HG03025 (cell line): Measurements from ENCODE around the gene HIVEP2.
A peak's percentile ranks its signal among the peaks of the same experiment; 100 is the strongest.

Source experiments
- ATAC-seq: cut with Tn5 transposase; IDR thresholded peaks from one replicate; pipeline ENCODE4 v1.9.1; 2021; ENCODE audit warnings: mild to moderate bottlenecking, moderate library complexity; ENCODE audit not compliant: unreplicated experiment, low FRiP score

Gene HIVEP2

DNA sequence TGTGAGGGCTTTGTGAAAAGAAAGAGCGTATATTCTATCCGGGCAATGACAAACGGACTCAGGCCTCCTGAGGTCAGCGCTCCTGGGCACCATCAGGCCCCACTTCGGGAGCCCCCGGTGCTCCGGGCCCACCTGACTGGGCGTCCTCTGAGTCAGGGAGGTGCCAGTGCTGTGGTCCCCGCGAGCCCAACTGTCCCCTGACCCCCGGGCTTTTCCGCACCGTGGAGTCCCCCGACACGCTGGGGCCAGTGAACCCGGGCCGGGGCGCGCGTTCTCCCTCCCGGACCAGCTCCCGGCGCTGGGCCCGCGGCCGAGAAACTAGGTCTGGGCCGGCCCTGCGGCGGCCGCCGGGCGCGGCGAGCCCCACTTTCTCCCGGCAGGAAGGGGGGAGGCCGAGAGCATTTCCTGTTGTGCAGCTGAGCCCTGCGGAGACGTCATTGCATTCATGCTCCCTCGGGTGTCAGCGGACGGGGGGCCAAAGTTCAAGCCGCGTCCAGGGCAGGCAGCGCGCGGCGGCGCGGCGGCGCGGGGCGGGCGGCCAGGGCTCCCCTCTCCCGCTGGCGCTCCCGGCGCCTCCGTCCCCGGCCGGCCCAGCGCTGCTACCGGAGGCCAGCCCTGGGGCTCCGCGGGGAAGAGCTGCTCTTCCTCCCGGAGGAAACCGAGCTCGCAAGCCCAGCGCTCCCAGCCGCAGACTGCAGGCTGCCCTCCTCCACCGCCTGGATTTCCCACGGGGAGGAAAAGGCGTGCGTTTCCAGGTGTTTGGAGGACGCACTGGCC lies 18.3 kb downstream of the HIVEP2 start:
- peak; percentile 91 for ATAC-seq

DNA sequence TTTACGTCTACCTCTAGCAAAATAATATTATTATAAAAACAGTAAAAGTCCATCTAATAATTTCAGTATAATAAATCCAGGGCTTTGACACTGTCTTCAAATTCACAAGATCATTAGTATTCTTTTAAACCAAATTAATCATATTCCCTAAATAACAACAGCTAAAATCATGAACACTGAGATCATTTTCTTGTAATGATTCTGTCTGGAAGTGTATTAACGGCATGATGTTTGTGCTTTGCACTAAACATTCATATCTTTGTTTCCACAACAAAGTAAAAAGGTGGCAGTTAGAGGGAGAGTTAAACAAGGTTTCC lies 18.8 kb downstream of the HIVEP2 start:
- no peak for ATAC-seq

DNA sequence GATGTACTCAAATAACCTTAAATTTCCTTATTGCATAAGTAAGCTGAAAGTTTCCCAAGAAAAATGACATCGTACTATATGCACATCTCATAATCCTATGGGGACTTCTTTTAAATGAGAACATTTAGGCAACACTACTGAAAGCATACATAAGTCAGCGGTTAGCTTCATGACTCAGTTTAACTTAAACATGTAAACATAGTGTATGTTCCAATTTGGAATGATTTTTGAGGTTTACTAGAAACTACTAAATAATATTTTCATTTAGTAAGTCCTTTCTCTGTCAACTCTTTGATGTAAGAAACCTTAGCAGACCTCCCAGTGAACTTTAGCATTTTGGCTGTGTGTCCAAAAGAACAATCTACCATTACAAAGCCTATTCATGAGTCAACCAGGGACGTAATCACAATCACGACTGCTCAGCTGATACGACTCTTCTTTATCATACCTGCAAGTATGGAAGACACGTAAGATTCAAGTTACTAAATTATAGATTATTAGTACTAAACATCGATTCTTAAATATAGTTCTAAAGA lies 19.3 kb downstream of the HIVEP2 start:
- no peak for ATAC-seq

DNA sequence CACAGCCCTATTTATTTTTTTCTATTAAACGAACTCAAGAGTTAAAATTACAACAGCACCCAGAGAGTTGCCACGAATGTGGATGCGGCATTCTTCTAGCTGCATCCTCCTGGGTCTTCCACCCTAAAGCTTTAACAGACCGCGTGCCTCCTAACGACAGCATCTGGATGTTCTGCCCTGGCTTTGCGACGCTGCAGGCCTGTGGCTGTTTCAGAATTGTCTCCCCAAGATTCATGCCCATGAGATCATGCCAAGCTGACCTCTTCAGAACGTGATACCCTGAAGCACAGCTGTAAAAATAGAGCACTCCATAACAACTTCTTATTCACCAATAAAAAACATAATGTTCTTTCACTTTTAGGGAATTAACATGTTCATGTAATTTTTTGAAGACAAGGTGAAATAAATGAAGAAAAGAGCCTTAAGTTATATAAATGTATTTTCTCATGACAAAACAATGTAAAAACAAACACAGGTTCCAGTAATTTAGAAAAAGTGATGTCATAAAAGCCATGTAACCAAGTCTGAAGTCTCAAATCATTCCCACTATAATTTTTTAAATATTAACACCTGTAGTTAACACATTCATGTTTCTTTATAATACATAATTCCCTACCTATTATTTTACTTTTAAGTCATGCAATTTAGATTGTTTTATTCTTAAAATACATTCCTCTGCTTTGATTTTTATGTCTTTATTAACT lies 26.5 kb downstream of the HIVEP2 start:
- ATAC-seq, result no peak

DNA sequence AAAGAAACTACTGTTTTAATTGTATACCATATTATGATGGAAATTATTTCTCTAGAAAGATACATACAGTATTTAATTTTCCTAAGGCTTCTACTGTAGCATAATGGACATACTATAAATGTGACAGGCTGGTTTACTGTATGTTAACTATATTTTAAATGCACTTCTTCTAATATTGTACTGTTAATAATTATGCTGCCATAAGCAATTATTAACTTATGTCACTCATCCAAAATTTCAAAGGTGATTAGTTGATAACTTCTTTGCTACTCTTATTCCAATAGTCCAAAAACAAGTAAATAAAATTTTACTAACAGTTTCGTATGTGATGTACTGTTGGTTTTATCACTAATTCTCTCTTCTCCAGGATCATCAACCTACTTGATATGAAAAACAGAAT lies 28.1 kb downstream of the HIVEP2 start:
- ATAC-seq, result no peak

DNA sequence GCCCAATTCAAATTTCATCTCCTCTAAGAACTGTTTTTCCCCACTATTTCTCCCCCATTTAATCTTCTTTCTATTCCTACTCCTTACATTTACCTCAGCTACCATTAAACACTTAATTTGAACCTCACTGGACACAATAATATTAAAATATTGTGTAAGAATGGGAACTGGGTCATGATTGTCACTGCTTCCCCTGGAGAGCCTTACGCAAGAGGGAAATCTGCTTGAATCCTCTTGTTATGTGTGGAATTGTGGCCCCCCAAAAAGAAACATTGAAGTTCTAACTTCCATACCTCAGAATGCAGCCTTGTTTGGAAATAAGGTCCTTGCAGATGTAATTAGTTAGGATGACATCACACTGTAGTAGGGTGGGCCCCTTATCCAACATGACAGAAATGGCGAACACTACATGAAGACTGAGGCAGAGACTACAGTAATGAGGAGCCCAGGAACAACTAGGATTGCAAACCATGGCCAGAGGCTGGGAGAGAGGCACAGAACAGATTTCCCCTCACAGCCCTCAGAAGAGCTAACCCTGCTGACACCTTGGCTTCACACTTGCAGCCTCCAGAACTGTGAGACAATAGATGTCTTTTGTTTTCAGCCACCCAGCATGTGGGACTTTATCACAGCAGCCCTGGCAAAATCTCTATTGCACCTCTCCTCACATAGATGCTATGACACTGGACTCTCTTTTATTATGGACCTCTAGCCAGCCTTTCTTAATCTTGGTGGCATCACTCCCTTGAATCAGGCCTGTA lies 29.9 kb downstream of the HIVEP2 start:
- ATAC-seq, result no peak

DNA sequence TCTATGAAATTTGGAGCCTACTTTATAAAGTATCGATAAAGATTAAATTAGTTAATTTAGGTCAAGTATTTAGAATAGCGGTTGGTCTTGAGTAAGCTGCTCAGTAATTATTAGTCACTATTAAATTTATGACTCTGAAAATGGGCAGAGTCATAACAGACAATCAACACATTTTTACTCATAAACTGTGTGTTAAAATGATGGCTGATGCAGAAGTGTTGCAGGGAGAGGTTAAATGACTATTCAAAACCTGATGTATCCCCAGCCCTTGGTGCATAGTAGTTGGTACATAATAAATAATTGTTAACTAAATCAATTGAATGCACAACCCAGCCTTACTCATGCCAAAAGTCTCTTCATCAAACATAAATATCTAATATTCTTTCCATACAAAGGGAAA lies 30.6 kb downstream of the HIVEP2 start:
- ATAC-seq, result no peak

DNA sequence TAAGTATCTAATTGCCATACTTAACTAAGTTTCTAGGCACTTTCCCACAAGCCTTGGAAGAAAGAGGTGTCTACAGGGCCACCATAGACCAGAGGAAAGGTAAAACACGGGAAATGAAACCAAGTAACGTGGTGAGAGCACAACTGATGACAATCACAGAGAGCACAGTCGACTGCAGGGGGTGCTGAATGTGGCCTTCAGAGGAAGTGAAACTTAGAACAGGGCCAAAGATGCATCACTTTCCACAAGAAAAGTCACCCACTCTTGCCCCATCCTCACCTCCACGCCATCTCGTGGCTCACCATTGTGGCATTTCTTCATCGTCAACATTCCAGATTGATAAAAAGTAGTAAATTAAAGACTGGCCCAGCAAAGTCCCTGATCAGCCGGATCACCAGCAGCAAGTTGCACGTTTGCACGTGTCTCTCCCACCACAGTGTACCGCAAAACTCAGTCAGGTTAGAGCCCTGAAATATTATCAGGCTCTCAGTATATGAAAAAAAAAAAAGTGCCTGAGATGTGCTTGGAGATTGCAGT lies 31.4 kb downstream of the HIVEP2 start:
- peak; percentile 97 for ATAC-seq

DNA sequence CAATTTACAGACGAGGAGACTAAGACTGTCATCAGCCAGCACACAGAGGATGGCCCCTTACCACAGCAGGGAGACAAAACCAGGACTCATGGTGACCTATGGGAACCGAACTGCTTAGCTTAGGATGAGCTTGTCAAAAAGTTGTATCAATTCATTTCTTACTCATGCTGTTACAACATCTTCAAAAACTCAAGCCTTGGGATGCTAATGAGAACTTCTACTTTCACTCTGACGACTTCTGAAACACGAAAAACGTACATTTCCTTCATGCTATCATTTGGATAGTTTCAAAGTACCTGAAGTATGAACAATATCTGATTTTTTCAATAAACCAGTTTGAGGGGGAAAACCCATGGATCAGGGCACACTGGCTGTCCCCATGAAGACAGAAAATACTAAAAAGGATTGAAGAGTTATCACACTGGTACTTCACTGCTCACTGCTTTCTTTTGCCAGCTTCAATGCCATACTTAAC lies 31.9 kb downstream of the HIVEP2 start:
- peak; percentile 45 for ATAC-seq

DNA sequence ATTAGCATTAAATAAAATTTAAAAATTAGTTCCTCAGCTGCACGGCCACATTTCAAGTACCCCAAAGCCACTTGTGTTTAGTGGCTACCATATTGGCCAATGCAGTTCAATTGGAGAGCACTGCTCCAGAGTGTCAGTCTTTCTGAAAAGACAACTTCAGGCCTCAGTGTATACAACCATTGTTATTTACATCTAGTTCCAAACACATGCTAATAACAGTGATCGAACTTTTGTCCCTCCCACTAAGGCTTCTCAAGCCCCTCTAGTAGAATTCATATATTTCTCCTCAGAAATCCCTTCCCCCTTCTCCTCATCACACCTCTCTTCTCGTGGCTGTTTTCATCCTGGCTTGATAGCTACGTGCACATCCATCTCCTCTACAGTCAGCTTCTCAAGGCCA lies 32.9 kb downstream of the HIVEP2 start:
- no peak for ATAC-seq

DNA sequence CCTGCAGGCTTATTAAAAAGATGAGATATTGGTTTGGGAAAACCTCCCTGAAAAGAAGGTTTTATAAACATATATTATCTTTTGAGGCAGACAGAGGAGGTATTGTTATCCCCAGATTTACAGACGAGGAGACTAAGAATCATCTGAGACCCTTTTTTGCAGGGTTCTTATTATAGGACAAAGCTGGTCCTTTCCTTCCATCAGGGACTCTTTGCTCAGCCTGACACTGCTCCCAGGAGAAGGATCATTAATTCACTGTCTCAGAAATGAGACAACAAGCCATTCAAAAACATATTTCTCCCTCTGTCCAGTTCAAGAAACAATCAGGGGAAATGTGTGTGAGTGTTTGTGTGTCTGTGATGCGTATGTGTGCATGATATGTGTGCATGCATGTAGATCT lies 33.5 kb downstream of the HIVEP2 start:
- no peak for ATAC-seq

DNA sequence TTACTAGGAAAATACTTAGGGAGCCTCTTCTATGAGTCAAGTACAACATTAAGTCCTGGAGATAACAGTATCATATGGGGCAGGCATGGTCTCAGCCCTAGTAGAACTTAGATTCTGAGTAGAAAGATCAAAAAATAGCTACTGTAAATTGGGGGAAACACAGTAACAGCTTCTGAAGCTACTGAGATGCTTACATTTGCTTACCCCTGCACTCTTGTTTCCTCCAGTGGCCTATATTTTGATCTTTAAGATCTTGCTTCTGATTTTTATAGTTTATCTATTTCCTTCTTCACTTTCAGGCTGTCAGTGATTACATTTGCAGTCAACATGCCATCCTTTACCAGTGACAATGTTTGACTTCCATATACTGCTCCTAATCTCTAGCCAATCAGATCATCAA lies 35.3 kb downstream of the HIVEP2 start:
- no peak for ATAC-seq

DNA sequence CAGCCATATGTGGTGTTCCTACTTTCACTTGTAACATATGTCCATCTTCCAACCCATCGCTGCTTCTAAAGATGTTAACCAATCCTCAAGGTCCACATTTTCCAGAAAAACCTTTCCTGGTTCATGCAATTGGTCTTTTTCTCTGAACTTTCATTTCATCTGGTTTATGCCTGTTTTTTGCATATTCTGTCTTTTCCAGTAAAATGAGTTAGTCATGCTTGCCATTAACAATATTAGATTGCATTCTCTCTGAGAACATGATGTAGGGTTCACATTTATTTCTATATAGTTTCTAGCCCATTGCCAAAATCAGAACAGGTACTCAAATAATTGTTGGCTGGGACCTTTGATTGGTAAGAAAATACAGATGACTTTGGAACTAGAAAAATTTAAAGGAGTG lies 36.7 kb downstream of the HIVEP2 start:
- ATAC-seq, result no peak

DNA sequence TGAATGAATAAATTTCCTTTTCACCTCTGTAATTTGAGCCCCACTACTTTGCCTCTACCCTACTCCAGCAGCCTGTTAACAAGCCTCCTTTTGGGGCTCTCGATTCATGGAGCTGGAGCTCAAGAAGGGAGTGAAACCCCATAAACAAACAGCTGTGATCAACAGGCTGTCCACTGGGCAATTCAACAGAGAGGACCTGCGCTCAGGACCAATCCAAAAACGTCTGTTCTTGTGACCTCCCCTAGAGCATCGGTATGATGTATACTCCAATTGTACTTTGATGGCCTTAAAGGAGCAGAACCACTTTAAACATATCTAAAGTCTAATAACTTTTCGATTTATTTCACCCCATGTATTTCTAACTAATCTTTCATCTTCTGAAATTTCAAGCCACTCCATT lies 37.4 kb downstream of the HIVEP2 start:
- peak; percentile 13 for ATAC-seq

DNA sequence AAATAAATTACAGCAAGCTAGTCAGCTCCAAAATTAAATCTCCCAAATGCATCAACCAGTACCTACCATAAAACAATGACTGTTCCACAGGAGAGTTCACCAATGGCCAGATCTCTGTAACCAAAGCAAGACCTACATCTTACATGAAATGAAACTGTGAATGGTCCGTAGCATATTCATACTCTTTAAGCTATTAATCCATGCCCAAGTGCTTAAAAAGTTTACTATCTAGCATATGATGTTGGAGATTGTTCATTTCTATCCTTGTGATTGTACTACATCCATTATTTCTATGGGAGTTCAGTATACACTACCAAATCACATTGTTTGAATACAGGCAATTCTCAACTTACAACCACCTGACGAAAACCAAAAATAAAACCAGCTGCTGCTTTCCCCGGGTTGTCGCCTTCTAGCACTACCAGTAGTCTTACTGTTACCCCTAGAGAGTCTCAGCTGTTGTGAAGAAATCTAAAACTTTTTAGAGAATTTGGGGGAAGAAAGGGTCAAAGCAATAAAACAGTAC lies 38.0 kb downstream of the HIVEP2 start:
- ATAC-seq, result peak; percentile 67

DNA sequence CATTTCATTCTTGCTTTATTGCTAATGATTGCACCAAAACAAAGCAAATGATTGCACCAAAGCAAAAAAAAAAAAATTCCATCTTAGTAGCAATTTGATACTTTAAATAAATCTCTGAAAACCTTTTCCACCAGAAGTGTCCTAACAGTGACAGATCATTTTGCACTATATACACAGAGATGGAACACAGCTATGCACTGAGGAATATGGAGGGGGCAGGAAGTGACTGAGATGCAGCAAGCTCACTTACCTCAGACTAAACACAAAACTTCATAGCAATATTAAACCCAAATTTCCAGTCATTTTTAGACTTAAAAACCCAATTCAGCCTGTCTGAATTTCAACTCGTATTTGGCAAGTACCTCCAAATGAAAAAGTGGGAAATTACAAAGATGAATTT lies 41.2 kb downstream of the HIVEP2 start:
- ATAC-seq, result no peak

DNA sequence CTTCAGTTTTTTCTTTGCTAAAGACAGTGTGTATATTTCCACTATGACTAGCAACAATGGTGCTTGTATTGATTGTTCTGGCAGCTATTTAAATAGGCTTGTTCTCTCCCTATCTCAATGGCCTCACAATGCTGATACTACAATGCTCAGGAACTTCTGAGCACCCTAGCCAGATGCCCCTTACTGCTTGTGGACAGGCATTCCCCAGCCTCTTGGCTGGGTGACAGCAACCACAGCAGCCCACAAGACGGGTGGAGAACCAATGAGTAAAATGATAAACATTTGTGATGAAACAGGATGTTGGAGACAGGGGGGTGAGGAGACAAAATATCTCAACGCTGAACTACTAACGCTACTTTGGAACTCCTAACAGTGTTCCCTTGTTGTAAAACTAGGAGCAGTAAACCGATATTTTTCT lies 42.3 kb downstream of the HIVEP2 start:
- peak; percentile 56 for ATAC-seq

DNA sequence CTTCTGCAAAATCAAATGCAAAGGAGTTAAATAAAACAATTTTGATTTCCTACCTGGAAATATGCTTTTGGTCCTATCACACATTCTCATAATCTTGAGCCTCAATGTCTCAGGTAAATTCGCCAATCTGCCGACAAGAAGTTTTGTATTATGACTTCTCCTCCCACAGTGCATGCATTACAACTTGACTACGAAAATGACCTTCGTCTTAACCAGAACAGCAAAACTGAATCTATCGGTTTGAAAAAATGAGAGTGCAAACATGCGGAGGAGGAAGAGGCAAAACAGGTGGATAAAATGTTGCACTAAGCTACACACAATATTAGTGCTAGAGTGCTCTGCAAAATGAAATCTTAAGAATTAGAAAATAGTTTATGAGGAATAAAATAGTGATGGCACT lies 43.4 kb downstream of the HIVEP2 start:
- no peak for ATAC-seq

DNA sequence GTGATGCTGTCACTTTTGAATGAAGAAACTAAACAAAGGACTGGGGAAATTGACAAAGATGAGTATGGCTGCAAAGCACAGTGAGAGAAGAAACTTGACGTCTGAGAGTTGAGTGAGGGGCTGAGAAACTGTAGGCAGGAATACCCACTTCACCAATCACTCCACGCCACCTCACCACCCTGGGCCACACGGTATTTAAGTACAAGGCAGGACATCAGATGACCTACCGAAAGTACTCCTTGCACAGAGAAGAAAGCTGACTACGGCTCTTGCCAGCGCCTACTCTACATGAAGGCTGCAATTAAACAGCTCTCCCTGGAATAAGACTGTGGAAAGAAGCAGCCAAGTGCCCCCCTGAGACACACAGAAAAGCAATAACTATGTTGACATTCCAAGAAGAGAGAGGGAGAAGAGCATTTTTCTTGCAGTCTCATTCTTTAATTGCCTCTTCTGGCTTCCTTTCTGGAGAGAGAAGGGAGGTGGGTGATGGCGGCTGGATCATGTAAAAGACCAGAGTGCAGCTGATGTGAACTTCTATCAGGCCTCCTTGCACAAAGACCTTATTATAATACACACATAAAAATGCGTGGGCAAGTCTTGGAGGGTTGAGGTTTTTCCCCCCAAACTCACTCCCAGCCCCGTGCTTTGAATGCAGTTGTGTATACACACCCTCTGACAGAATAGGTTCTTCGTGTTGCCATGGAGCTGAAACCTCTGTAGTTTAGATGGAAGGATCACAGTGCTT lies 44.6 kb downstream of the HIVEP2 start:
- no peak for ATAC-seq
